GM12878 (cell line): ENCODE data around the gene DNAAF8. TPM values are rescaled to one million over a fixed set of nuclear protein-coding genes. Genes with fewer than 3 reads are reported as not detected.

Source experiments
- ATAC-seq: fragments of 200-7000 bp; cut with Tn5 transposase; 3 replicates; pipeline ENCODE4 v1.9.1; 2020; ENCODE audit warnings: mild to moderate bottlenecking, moderate library complexity
- BruUV-seq: library from RNA; stranded (reverse); fragments of 400-500 nt; replicated peaks from 2 replicates; lab custom pipeline; 2021; lab: Mats Ljungman, UMichigan
- CTCF ChIA-PET: fragments of 300-600 bp; sonication (Branson Sonifier 250); formaldehyde crosslinking; extraction: SDS; loops from one replicate; lab custom pipeline; 2021; ENCODE audit warnings: inconsistent platforms; lab: Yijun Ruan, JAX
- POLR2A ChIA-PET: fragments of 350-600 bp; formaldehyde crosslinking; extraction: SDS; loops from one replicate; lab custom pipeline; 2021; ENCODE audit warnings: inconsistent platforms; lab: Charles Lee
- RAD21 ChIA-PET: fragments of 300-600 bp; sonication (Branson Sonifier 250); formaldehyde crosslinking; loops from one replicate; lab custom pipeline; 2023; ENCODE audit warnings: antibody characterized with exemption; ENCODE audit not compliant: unreplicated experiment; lab: Charles Lee
- SMC1A ChIA-PET: fragments of 300-600 bp; sonication (Branson Sonifier 250); formaldehyde crosslinking; loops from one replicate; lab custom pipeline; 2023; ENCODE audit not compliant: unreplicated experiment, uncharacterized antibody; lab: Charles Lee
- DNase-seq: peaks from one replicate; pipeline ENCODE4 v3.0.0-alpha.2; 2011; ENCODE audit warnings: low read depth, low spot score
- FAIRE-seq: peaks from 3 replicates; lab custom pipeline; 2011; peaks lifted over from hg19 to GRCh38; lab: Jason Lieb, UNC
- H2AFZ ChIP-seq: 2 replicates; pipeline ENCODE4 v1.6.0; 2011; ENCODE audit warnings: low read depth, low read length, control low read depth; ENCODE audit not compliant: control insufficient read depth
- H3K27ac ChIP-seq: 2 replicates; pipeline ENCODE4 v1.5.1; 2011; ENCODE audit warnings: control low read depth; ENCODE audit not compliant: control insufficient read depth, insufficient read depth
- H3K27me3 ChIP-seq, 2 experiments: replicated peaks in 1 of 2; 2 replicates each; pipeline versions ENCODE4 v1.6.0 to v1.6.1; 2011; ENCODE audit warnings: low read length in 1 of 2; ENCODE audit not compliant: control insufficient read depth in 2 of 2, insufficient read depth in 2 of 2
- H3K36me3 ChIP-seq, 2 experiments: 2 replicates each; pipeline ENCODE4 v1.5.1; 2011; ENCODE audit warnings: low read length in 1 of 2; ENCODE audit not compliant: control insufficient read depth in 2 of 2, insufficient read depth in 2 of 2
- H3K4me1 ChIP-seq: 2 replicates; pipeline ENCODE4 v1.6.1; 2011; ENCODE audit warnings: mild to moderate bottlenecking, low read length, moderate library complexity, mixed read lengths; ENCODE audit not compliant: control insufficient read depth, insufficient read depth
- H3K4me2 ChIP-seq: 2 replicates; pipeline ENCODE4 v1.6.0; 2011; ENCODE audit warnings: control low read depth; ENCODE audit not compliant: control insufficient read depth, insufficient read depth
- H3K4me3 ChIP-seq: fragments of 200-600 bp; sonication (generic); 2 replicates; pipeline ENCODE4 v1.5.1; 2016
- H3K79me2 ChIP-seq: 2 replicates; pipeline ENCODE4 v1.6.0; 2011; ENCODE audit warnings: low read length; ENCODE audit not compliant: control insufficient read depth, insufficient read depth
- H3K9ac ChIP-seq: 2 replicates; pipeline ENCODE4 v1.8.0; 2011; ENCODE audit warnings: low read length, control low read depth, mixed read lengths; ENCODE audit not compliant: control insufficient read depth, insufficient read depth
- H3K9me3 ChIP-seq: replicated peaks from 3 replicates; pipeline ENCODE4 v1.5.1; 2011; ENCODE audit warnings: mild to moderate bottlenecking, low read length; ENCODE audit not compliant: control insufficient read depth, insufficient read depth
- H4K20me1 ChIP-seq: 2 replicates; pipeline ENCODE4 v1.6.0; 2011; ENCODE audit not compliant: control insufficient read depth, insufficient read depth
- CREM ChIP-seq: IDR thresholded peaks from 2 replicates; pipeline ENCODE4 v1.6.1; 2014; ENCODE audit warnings: antibody characterized with exemption, low read depth
- HDAC6 ChIP-seq: fragments of 200-600 bp; sonication (generic); IDR thresholded peaks from one replicate; pipeline ENCODE4 v1.8.0; 2017; ENCODE audit warnings: antibody characterized with exemption; ENCODE audit not compliant: unreplicated experiment
- PAX8 ChIP-seq: fragments of 450-650 bp; IDR thresholded peaks from 2 replicates; pipeline ENCODE4 v1.6.1; 2017; ENCODE audit warnings: mild to moderate bottlenecking, moderate library complexity
- SP1 ChIP-seq: IDR thresholded peaks from one replicate; pipeline ENCODE4 v1.6.1; 2011; ENCODE audit warnings: low read depth, low read length
- SPI1 ChIP-seq: IDR thresholded peaks from 2 replicates; pipeline ENCODE4 v1.6.1; 2011; ENCODE audit warnings: low read depth, mild to moderate bottlenecking, low read length, moderate library complexity, borderline replicate concordance; ENCODE audit not compliant: insufficient read depth
- ZNF384 ChIP-seq: IDR thresholded peaks from 2 replicates; pipeline ENCODE4 v1.6.1; 2012; ENCODE audit warnings: low read depth, mild to moderate bottlenecking, low read length, improper control_type of control experiment, borderline replicate concordance
- WGBS: methylation state at CpG from one replicate; pipeline ENCODE4 v1.1.6; 2016; ENCODE audit warnings: low lambda C conversion rate; ENCODE audit not compliant: insufficient replicate concordance, insufficient coverage; ENCODE audit errors: missing lambda C conversion rate; 5-methylcytosine and 5-hydroxymethylcytosine counted together
- in situ Hi-C: fragments of 300-500 bp; cut with MboI; formaldehyde crosslinking; loops from 9 replicates; pipeline ENCODE4 v1.14.3; 2018; ENCODE audit warnings: mixed read lengths
- intact Hi-C: fragments of 100-400 bp; cut with micrococcal nuclease; formaldehyde crosslinking; loops from one replicate; pipeline ENCODE4 v1.14.2; 2022; ENCODE audit not compliant: unreplicated experiment
- polyA plus RNA-seq, 11 experiments: library from polyadenylated mRNA; depleted of rRNA in 4 of 11; unstranded in 6 of 11; stranded (reverse) in 5 of 11; fragments of >200 nt; fragmentation: Nextera tagmentation in 4 of 11; fragmentation: Illumina TruSeq in 1 of 11; extraction: Ambion mirVana in 4 of 11; extraction: Trizol in 1 of 11; gene quantifications; 1 replicate in 1 of 11; 2 replicates in 10 of 11; pipeline versions ENCODE4 v1.2.1 to v1.2.3, GENCODE V29; 2011 to 2016; ENCODE audit warnings: inconsistent platforms in 2 of 11, missing spikeins in 2 of 11, low read depth in 1 of 11
- total RNA-seq, 4 experiments: library from RNA; depleted of rRNA in 3 of 4; stranded (reverse); fragments of >200 nt in 3 of 4; fragmentation: Illumina TruSeq in 1 of 4; extraction: Trizol in 1 of 4; gene quantifications; 2 replicates each; pipeline versions ENCODE4 v1.2.1 to v1.2.3, GENCODE V29; 2013 to 2021
- TF ChIP-seq, protein P1 (sequence below): fragments of 450-650 bp; formaldehyde crosslinking; IDR thresholded peaks from 2 replicates; pipeline ENCODE4 v1.4.0; 2022; ENCODE audit warnings: mild to moderate bottlenecking, moderate library complexity
- TF ChIP-seq, protein P2 (sequence below): fragments of 450-650 bp; IDR thresholded peaks from 2 replicates; pipeline ENCODE4 v1.6.1; 2016; ENCODE audit warnings: mild to moderate bottlenecking
- TF ChIP-seq, protein P3 (sequence below): fragments of 450-650 bp; IDR thresholded peaks from 2 replicates; pipeline ENCODE4 v1.6.1; 2014; ENCODE audit warnings: mild to moderate bottlenecking
- TF ChIP-seq, protein P4 (sequence below): fragments of 450-650 bp; IDR thresholded peaks from 2 replicates; pipeline ENCODE4 v1.6.1; 2016; ENCODE audit warnings: mild to moderate bottlenecking, moderate library complexity, borderline replicate concordance

DNAAF8 gene
- total and polyA plus RNA-seq, 10 of the 15 experiments (the other 5 are each of a cell fraction or from before 2014, with no cell fraction given), result 0.01 to 0.78 (median 0.22) TPM; not detected in 2

DNA sequence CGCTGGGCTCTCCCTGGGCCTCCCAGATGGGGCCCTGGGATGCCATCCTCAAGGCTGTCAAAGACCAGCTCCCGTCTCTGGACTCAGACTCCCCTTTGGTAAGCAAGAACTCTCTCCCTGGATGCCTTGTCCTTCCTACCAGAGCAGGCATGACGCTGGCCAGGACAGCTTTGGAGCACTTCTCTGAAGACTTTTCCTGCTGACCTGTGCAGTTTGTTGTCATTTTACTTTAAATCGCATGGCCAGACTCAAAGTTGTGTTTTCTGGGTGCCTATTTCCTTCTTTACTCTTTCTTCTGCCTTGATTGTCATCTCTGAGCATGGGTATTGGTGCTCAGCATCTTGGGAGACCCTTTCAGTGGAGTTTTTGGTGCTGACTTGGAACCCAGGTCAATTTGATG lies 2.2 kb downstream of the DNAAF8 start (continued):
- TF ChIP-seq HDAC6 (no peak), PAX8 (no peak), CREM (no peak), ZNF384 (no peak)

DNA sequence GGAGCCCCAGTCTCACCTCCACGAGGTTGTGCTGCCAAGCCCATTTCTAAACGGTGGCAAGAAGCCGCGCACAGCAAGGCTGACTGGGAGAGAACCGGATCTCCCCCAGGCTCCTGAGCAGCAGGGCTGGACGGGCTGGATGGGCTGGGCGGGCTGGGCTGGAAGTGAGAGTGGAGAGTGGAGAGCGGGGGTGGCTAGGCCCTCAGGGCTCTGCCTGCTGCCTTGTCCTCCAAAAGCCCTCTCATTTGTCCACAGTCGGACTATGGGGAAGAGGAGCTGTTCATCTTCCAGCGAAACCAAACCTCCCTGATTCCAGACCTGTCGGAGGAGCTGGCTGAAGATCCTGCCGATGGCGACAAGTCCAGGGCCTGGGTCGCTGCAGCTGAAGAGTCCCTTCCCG lies 3.2 kb downstream of the DNAAF8 start:
- POLR2A ChIA-PET, result interaction anchor here (0.6 kb wide), 1 partner anchor 13 kb away, joined by 5 read pairs; no protein-coding TSS in a partner anchor
- H3K79me2 ChIP-seq, result peaks cover 13% of the 10 kb centered on the region
- SMC1A ChIA-PET, result interaction anchor here (1.1 kb wide), 1 partner anchor 99 kb away, joined by 3 read pairs; no protein-coding TSS in a partner anchor
- H3K4me2 ChIP-seq, result no peak overlapping the region
- WGBS, result 64% methylated on average over 15 of the region's 15 CpGs
- DNase-seq, result no peak
- no peaks in the 10 kb centered on the region for H4K20me1 ChIP-seq
- no peak overlapping the region for H3K9ac ChIP-seq
- intact Hi-C loops, result no loop called here
- CTCF ChIA-PET, result no interaction called here
- RAD21 ChIA-PET, result no interaction called here
- no peaks in the 10 kb centered on the region for H3K36me3 ChIP-seq
- H2AFZ ChIP-seq, result no peak overlapping the region
- in situ Hi-C loops, result no loop called here
- no peak for FAIRE-seq
- peaks cover 2% of the 10 kb centered on the region; the same call in 1 of the 2 replicates for H3K4me1 ChIP-seq
- ATAC-seq, result no peak
- H3K27me3 ChIP-seq, result no peaks in the 10 kb centered on the region
- no peak overlapping the region for H3K4me3 ChIP-seq
- no peaks in the 10 kb centered on the region for H3K9me3 ChIP-seq
- no peak overlapping the region for H3K27ac ChIP-seq
- BruUV-seq, result no TSS peak
- TF ChIP-seq, protein P1, sequence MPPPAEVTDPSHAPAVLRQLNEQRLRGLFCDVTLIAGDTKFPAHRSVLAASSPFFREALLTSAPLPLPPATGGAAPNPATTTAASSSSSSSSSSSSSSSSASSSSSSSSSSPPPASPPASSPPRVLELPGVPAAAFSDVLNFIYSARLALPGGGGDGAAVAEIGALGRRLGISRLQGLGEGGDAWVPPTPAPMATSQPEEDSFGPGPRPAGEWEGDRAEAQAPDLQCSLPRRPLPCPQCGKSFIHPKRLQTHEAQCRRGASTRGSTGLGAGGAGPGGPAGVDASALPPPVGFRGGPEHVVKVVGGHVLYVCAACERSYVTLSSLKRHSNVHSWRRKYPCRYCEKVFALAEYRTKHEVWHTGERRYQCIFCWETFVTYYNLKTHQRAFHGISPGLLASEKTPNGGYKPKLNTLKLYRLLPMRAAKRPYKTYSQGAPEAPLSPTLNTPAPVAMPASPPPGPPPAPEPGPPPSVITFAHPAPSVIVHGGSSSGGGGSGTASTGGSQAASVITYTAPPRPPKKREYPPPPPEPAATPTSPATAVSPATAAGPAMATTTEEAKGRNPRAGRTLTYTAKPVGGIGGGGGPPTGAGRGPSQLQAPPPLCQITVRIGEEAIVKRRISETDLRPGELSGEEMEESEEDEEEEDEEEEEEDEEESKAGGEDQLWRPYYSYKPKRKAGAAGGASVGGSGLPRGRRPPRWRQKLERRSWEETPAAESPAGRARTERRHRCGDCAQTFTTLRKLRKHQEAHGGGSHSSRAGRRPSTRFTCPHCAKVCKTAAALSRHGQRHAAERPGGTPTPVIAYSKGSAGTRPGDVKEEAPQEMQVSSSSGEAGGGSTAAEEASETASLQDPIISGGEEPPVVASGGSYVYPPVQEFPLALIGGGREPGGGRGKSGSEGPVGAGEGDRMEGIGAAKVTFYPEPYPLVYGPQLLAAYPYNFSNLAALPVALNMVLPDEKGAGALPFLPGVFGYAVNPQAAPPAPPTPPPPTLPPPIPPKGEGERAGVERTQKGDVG, result no peak
- TF ChIP-seq, protein P2, sequence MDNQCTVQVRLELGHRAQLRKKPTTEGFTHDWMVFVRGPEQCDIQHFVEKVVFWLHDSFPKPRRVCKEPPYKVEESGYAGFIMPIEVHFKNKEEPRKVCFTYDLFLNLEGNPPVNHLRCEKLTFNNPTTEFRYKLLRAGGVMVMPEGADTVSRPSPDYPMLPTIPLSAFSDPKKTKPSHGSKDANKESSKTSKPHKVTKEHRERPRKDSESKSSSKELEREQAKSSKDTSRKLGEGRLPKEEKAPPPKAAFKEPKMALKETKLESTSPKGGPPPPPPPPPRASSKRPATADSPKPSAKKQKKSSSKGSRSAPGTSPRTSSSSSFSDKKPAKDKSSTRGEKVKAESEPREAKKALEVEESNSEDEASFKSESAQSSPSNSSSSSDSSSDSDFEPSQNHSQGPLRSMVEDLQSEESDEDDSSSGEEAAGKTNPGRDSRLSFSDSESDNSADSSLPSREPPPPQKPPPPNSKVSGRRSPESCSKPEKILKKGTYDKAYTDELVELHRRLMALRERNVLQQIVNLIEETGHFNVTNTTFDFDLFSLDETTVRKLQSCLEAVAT, result no peak
- TF ChIP-seq SPI1, result no peak
- TF ChIP-seq SP1, result no peak
- TF ChIP-seq, protein P3, sequence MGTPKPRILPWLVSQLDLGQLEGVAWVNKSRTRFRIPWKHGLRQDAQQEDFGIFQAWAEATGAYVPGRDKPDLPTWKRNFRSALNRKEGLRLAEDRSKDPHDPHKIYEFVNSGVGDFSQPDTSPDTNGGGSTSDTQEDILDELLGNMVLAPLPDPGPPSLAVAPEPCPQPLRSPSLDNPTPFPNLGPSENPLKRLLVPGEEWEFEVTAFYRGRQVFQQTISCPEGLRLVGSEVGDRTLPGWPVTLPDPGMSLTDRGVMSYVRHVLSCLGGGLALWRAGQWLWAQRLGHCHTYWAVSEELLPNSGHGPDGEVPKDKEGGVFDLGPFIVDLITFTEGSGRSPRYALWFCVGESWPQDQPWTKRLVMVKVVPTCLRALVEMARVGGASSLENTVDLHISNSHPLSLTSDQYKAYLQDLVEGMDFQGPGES, result no peak
- TF ChIP-seq, protein P4, sequence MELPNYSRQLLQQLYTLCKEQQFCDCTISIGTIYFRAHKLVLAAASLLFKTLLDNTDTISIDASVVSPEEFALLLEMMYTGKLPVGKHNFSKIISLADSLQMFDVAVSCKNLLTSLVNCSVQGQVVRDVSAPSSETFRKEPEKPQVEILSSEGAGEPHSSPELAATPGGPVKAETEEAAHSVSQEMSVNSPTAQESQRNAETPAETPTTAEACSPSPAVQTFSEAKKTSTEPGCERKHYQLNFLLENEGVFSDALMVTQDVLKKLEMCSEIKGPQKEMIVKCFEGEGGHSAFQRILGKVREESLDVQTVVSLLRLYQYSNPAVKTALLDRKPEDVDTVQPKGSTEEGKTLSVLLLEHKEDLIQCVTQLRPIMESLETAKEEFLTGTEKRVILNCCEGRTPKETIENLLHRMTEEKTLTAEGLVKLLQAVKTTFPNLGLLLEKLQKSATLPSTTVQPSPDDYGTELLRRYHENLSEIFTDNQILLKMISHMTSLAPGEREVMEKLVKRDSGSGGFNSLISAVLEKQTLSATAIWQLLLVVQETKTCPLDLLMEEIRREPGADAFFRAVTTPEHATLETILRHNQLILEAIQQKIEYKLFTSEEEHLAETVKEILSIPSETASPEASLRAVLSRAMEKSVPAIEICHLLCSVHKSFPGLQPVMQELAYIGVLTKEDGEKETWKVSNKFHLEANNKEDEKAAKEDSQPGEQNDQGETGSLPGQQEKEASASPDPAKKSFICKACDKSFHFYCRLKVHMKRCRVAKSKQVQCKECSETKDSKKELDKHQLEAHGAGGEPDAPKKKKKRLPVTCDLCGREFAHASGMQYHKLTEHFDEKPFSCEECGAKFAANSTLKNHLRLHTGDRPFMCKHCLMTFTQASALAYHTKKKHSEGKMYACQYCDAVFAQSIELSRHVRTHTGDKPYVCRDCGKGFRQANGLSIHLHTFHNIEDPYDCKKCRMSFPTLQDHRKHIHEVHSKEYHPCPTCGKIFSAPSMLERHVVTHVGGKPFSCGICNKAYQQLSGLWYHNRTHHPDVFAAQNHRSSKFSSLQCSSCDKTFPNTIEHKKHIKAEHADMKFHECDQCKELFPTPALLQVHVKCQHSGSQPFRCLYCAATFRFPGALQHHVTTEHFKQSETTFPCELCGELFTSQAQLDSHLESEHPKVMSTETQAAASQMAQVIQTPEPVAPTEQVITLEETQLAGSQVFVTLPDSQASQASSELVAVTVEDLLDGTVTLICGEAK, result no peak
